GM03348 (cell line): ENCODE data around the gene OXA1L.
"Not testable (repeated sequence)": the region's sequence is repeated elsewhere in the genome, so short reads cannot be mapped to it uniquely, and the experiment has no call there.

Experiments used
- DNase-seq: peaks from one replicate; pipeline ENCODE4 v3.0.0; 2012; ENCODE audit warnings: low spot score

Gene OXA1L

GRCh38 chr14:22769369-22769768 is 2.9 kb downstream of the OXA1L start:
- no peak for DNase-seq

GRCh38 chr14:22770481-22771187 is 4.1 kb downstream of the OXA1L start:
- no peak for DNase-seq

- DNase-seq: no peak
Measured at GRCh38 chr14:22772725-22773124, 6.2 kb downstream of the OXA1L start.

- DNase-seq: no peak
Measured at GRCh38 chr14:22773162-22774010, 6.9 kb downstream of the OXA1L start.

GRCh38 chr14:22774011-22774706 is 7.7 kb downstream of the OXA1L start:
- DNase-seq: no peak

GRCh38 chr14:22776215-22776614 is 9.7 kb downstream of the OXA1L start:
- no peak for DNase-seq

- DNase-seq: not testable (repeated sequence)
Measured at GRCh38 chr14:22776849-22777248, 10.4 kb downstream of the OXA1L start.

GRCh38 chr14:22778084-22778483 is 11.6 kb downstream of the OXA1L start:
- DNase-seq: no peak

- peak; percentile 17 for DNase-seq
Measured at GRCh38 chr14:22780105-22780679, 13.7 kb downstream of the OXA1L start.

GRCh38 chr14:22780941-22781300 is 14.4 kb downstream of the OXA1L start:
- no peak for DNase-seq

- DNase-seq: peak; percentile 59
Measured at GRCh38 chr14:22781301-22781991, 15.0 kb downstream of the OXA1L start.

- DNase-seq: no peak
Measured at GRCh38 chr14:22786685-22787084, 20.2 kb downstream of the OXA1L start.

- peak; percentile 49 for DNase-seq
Measured at GRCh38 chr14:22791301-22791700, 24.8 kb downstream of the OXA1L start.

- DNase-seq: no peak
Measured at GRCh38 chr14:22792158-22792557, 25.7 kb downstream of the OXA1L start.

GRCh38 chr14:22793550-22793949 is 27.1 kb downstream of the OXA1L start:
- not testable (repeated sequence) for DNase-seq

GRCh38 chr14:22793976-22794375 is 27.5 kb downstream of the OXA1L start:
- no peak for DNase-seq

- no peak for DNase-seq
Measured at GRCh38 chr14:22794551-22794951, 28.1 kb downstream of the OXA1L start.

- DNase-seq: no peak
Measured at GRCh38 chr14:22796087-22796707, 29.7 kb downstream of the OXA1L start.

GRCh38 chr14:22797017-22797917 is 30.8 kb downstream of the OXA1L start:
- no peak for DNase-seq

GRCh38 chr14:22798528-22798927 is 32.0 kb downstream of the OXA1L start:
- no peak for DNase-seq
